Measurements from ENCODE around the gene MND1. TPM values are rescaled to one million over a fixed set of nuclear protein-coding genes. Genes with fewer than 3 reads are reported as not detected.

MND1 gene
- not detected for total RNA-seq

GRCh38 chr4:153344131-153345011 lies at the start of gene MND1:
Gene MND1 (plus strand): TSS chr4:153344688. CDS start chr4:153344738, 50 bp downstream.
- no peaks in the 10 kb centered on the region for H3K27me3 ChIP-seq
- peaks cover 7% of the 10 kb centered on the region for H3K4me1 ChIP-seq
- no peaks in the 10 kb centered on the region for H3K9me3 ChIP-seq
- DNase-seq (ENCODE audit: low spot score in 2 of 2): peak; percentile 84 to 90
- 2% methylated on average over 29 of the region's 86 CpGs for WGBS
- TF ChIP-seq POLR2A (IDR thresholded peaks at IDR 0.05) (no peak), CTCF (IDR thresholded peaks at IDR 0.05) (peak; percentile 73 to 97), POLR2AphosphoS5 (IDR thresholded peaks at IDR 0.05) (peak in 1 of 3 donors; percentile 58)
- H3K4me3 ChIP-seq: peak within 1 kb of the TSS; percentile 97
- no peaks in the 10 kb centered on the region for H3K36me3 ChIP-seq
- H3K27ac ChIP-seq: no peak within 1 kb of the TSS

GRCh38 chr4:153295131-153295755 lies 49.2 kb upstream of the MND1 start:
- no peak for DNase-seq (ENCODE audit: low spot score in 2 of 2)
- TF ChIP-seq CTCF (IDR thresholded peaks at IDR 0.05) (no peak), POLR2AphosphoS5 (IDR thresholded peaks at IDR 0.05) (no peak), POLR2A (IDR thresholded peaks at IDR 0.05) (no peak), EP300 (IDR thresholded peaks at IDR 0.05) (no peak)
- peaks cover 4% of the 10 kb centered on the region for H3K36me3 ChIP-seq
- H3K27me3 ChIP-seq: no peaks in the 10 kb centered on the region
- peaks cover 31% of the 10 kb centered on the region for H3K4me1 ChIP-seq
- peak overlapping the region; percentile 86 for H3K27ac ChIP-seq
- 80% methylated on average over 31 of the region's 40 CpGs for WGBS
- H3K4me3 ChIP-seq: peak overlapping the region; percentile 39
- H3K9me3 ChIP-seq: no peaks in the 10 kb centered on the region

- no peaks in the 10 kb centered on the region for H3K27me3 ChIP-seq
- H3K9me3 ChIP-seq: no peaks in the 10 kb centered on the region
- peaks cover 4% of the 10 kb centered on the region for H3K36me3 ChIP-seq
- TF ChIP-seq EP300 (IDR thresholded peaks at IDR 0.05): no peak
- no peak for TF ChIP-seq POLR2AphosphoS5 (IDR thresholded peaks at IDR 0.05)
- no peak for TF ChIP-seq CTCF (IDR thresholded peaks at IDR 0.05)
- TF ChIP-seq POLR2A (IDR thresholded peaks at IDR 0.05): no peak
- peaks cover 31% of the 10 kb centered on the region for H3K4me1 ChIP-seq
- WGBS: 30% methylated on average over 11 of the region's 11 CpGs
- no peak for DNase-seq (ENCODE audit: low spot score in 2 of 2)
- H3K27ac ChIP-seq: peak overlapping the region; percentile 86
- peak overlapping the region; percentile 39 for H3K4me3 ChIP-seq
These were observed 48.3 kb upstream of the MND1 start for GRCh38 chr4:153296040-153296823.

- Histone ChIP-seq H3K27me3 (no peaks in the 10 kb centered on the region), H3K4me3 (peak overlapping the region; percentile 39), H3K36me3 (peaks cover 4% of the 10 kb centered on the region), H3K9me3 (no peaks in the 10 kb centered on the region), H3K4me1 (peaks cover 31% of the 10 kb centered on the region), H3K27ac (peak overlapping the region; percentile 86)
- DNase-seq (ENCODE audit: low spot score in 2 of 2): no peak
- WGBS: 54% methylated on average over 8 of the region's 8 CpGs
- no peak for TF ChIP-seq CTCF (IDR thresholded peaks at IDR 0.05)
- no peak for TF ChIP-seq EP300 (IDR thresholded peaks at IDR 0.05)
- TF ChIP-seq POLR2A (IDR thresholded peaks at IDR 0.05): no peak
- no peak for TF ChIP-seq POLR2AphosphoS5 (IDR thresholded peaks at IDR 0.05)
These were observed 47.4 kb upstream of the MND1 start for GRCh38 chr4:153297116-153297515.
